ENCODE results near the gene NEK4.

The NEK4 gene

GRCh38 chr3:52722491-52722890 lies 48.2 kb downstream of the NEK4 start:
- no peak overlapping the region for H3K9ac ChIP-seq (ENCODE audit: low read length)
- no peak overlapping the region for H3K4me3 ChIP-seq (ENCODE audit: low read length)
- peaks cover 30% of the 10 kb centered on the region for H3K36me3 ChIP-seq (replicated peaks; ENCODE audit: low read depth, low read length)
- H3K4me2 ChIP-seq (ENCODE audit: low read length) = no peak overlapping the region
- H3K79me2 ChIP-seq (ENCODE audit: low read length) = no peaks in the 10 kb centered on the region
- peaks cover 6% of the 10 kb centered on the region; the same call in 1 of the 2 replicates for H3K9me3 ChIP-seq (ENCODE audit: insufficient read depth, low read length)
- no peaks in the 10 kb centered on the region for H4K20me1 ChIP-seq (ENCODE audit: insufficient read depth, low read length)
- H3K27ac ChIP-seq (ENCODE audit: low read length) = no peak overlapping the region
- no peak overlapping the region for H2AFZ ChIP-seq (ENCODE audit: low read depth, low read length)
- H3K4me1 ChIP-seq (ENCODE audit: low read length) = no peaks in the 10 kb centered on the region
- no peaks in the 10 kb centered on the region for H3K27me3 ChIP-seq (ENCODE audit: low read depth, low read length)
- TF ChIP-seq CTCF (IDR thresholded peaks at IDR 0.05; ENCODE audit: low read depth, low read length) = no peak
- TF ChIP-seq EZH2phosphoT487 (IDR thresholded peaks at IDR 0.05; ENCODE audit: low read depth) = no peak

- Histone ChIP-seq H3K36me3 (replicated peaks; ENCODE audit: low read depth, low read length) (peaks cover 27% of the 10 kb centered on the region), H3K9me3 (ENCODE audit: insufficient read depth, low read length) (peaks cover 6% of the 10 kb centered on the region; the same call in 1 of the 2 replicates), H3K9ac (ENCODE audit: low read length) (no peak overlapping the region), H3K27ac (ENCODE audit: low read length) (no peak overlapping the region), H3K4me1 (ENCODE audit: low read length) (no peaks in the 10 kb centered on the region), H3K27me3 (ENCODE audit: low read depth, low read length) (no peaks in the 10 kb centered on the region), H3K4me2 (ENCODE audit: low read length) (no peak overlapping the region), H4K20me1 (ENCODE audit: insufficient read depth, low read length) (no peaks in the 10 kb centered on the region), H3K79me2 (ENCODE audit: low read length) (no peaks in the 10 kb centered on the region), H2AFZ (ENCODE audit: low read depth, low read length) (no peak overlapping the region), H3K4me3 (ENCODE audit: low read length) (no peak overlapping the region)
- TF ChIP-seq EZH2phosphoT487 (IDR thresholded peaks at IDR 0.05; ENCODE audit: low read depth) (no peak), CTCF (IDR thresholded peaks at IDR 0.05; ENCODE audit: low read depth, low read length) (no peak)
Observed at GRCh38 chr3:52721730-52722008, 49.1 kb downstream of the NEK4 start.

GRCh38 chr3:52721002-52721729 lies 49.6 kb downstream of the NEK4 start:
- H3K27ac ChIP-seq (ENCODE audit: low read length) = no peak overlapping the region
- H3K9ac ChIP-seq (ENCODE audit: low read length) = no peak overlapping the region
- peaks cover 27% of the 10 kb centered on the region for H3K36me3 ChIP-seq (replicated peaks; ENCODE audit: low read depth, low read length)
- no peaks in the 10 kb centered on the region for H3K79me2 ChIP-seq (ENCODE audit: low read length)
- no peaks in the 10 kb centered on the region for H3K4me1 ChIP-seq (ENCODE audit: low read length)
- no peaks in the 10 kb centered on the region for H3K27me3 ChIP-seq (ENCODE audit: low read depth, low read length)
- peaks cover 6% of the 10 kb centered on the region; the same call in 1 of the 2 replicates for H3K9me3 ChIP-seq (ENCODE audit: insufficient read depth, low read length)
- no peaks in the 10 kb centered on the region for H4K20me1 ChIP-seq (ENCODE audit: insufficient read depth, low read length)
- no peak for TF ChIP-seq CTCF (IDR thresholded peaks at IDR 0.05; ENCODE audit: low read depth, low read length)
- TF ChIP-seq EZH2phosphoT487 (IDR thresholded peaks at IDR 0.05; ENCODE audit: low read depth) = no peak
- H3K4me2 ChIP-seq (ENCODE audit: low read length) = no peak overlapping the region
- H2AFZ ChIP-seq (ENCODE audit: low read depth, low read length) = no peak overlapping the region
- no peak overlapping the region for H3K4me3 ChIP-seq (ENCODE audit: low read length)

GRCh38 chr3:52719618-52720017 lies 51.1 kb downstream of the NEK4 start:
- Histone ChIP-seq H3K4me3 (ENCODE audit: low read length) (no peak overlapping the region), H3K79me2 (ENCODE audit: low read length) (no peaks in the 10 kb centered on the region), H3K36me3 (replicated peaks; ENCODE audit: low read depth, low read length) (peaks cover 27% of the 10 kb centered on the region), H3K9me3 (ENCODE audit: insufficient read depth, low read length) (peaks cover 6% of the 10 kb centered on the region; the same call in 1 of the 2 replicates), H3K27me3 (ENCODE audit: low read depth, low read length) (no peaks in the 10 kb centered on the region), H2AFZ (ENCODE audit: low read depth, low read length) (no peak overlapping the region), H4K20me1 (ENCODE audit: insufficient read depth, low read length) (no peaks in the 10 kb centered on the region), H3K4me2 (ENCODE audit: low read length) (no peak overlapping the region), H3K4me1 (ENCODE audit: low read length) (no peaks in the 10 kb centered on the region), H3K27ac (ENCODE audit: low read length) (no peak overlapping the region), H3K9ac (ENCODE audit: low read length) (no peak overlapping the region)
- no peak for TF ChIP-seq CTCF (IDR thresholded peaks at IDR 0.05; ENCODE audit: low read depth, low read length)
- TF ChIP-seq EZH2phosphoT487 (IDR thresholded peaks at IDR 0.05; ENCODE audit: low read depth) = no peak
